K562 (cell line): ENCODE results near the gene UNC5B. TPM values are rescaled to one million over a fixed set of nuclear protein-coding genes. Genes with fewer than 3 reads are reported as not detected.
A peak's percentile ranks its signal among the peaks of the same experiment; 100 is the strongest.

Experiments used
- CBFA2T2 ChIP-seq: fragments of 450-650 bp; conservative IDR thresholded peaks from 2 replicates; pipeline ENCODE4 v1.6.1; 2017; ENCODE audit warnings: mild to moderate bottlenecking
- CBFA2T3 ChIP-seq: fragments of 450-650 bp; IDR thresholded peaks from 2 replicates; pipeline ENCODE4 v1.6.1; 2017
- CREB1 ChIP-seq, 2 experiments: sonication (generic) in 1 of 2; formaldehyde crosslinking in 1 of 2; IDR thresholded peaks; 2 replicates each; pipeline versions ENCODE4 v1.6.1 to v1.8.0; 2012 to 2022; ENCODE audit warnings: inconsistent platforms in 1 of 2, mild to moderate bottlenecking in 1 of 2, missing genetic modification reagents in 1 of 2, moderate library complexity in 1 of 2
- CTCFL ChIP-seq: IDR thresholded peaks from 2 replicates; pipeline ENCODE4 v1.6.1; 2011; ENCODE audit warnings: borderline replicate concordance, low read depth, mild to moderate bottlenecking, moderate library complexity, low read length; ENCODE audit not compliant: insufficient read depth, poor library complexity, severe bottlenecking
- DACH1 ChIP-seq: fragments of 450-650 bp; IDR thresholded peaks from 2 replicates; pipeline ENCODE4 v1.6.1; 2018; ENCODE audit not compliant: partially characterized antibody
- ETV6 ChIP-seq, 3 experiments: fragments of 150-350 bp in 1 of 3; sonication (generic) in 1 of 3; formaldehyde crosslinking in 1 of 3; IDR thresholded peaks; 2 replicates each; pipeline versions ENCODE4 v1.6.1 to v1.8.0; 2014 to 2022; ENCODE audit warnings: borderline replicate concordance in 2 of 3, low read depth in 2 of 3, antibody characterized with exemption in 1 of 3, low read length in 1 of 3, mild to moderate bottlenecking in 1 of 3, missing genetic modification reagents in 1 of 3
- HMG20B ChIP-seq: fragments of 250-450 bp; sonication (Bioruptor Pico); IDR thresholded peaks from 2 replicates; pipeline ENCODE4 v1.5.0; 2021; ENCODE audit warnings: mild to moderate bottlenecking
- HNRNPUL1 ChIP-seq: fragments of 200-400 bp; formaldehyde crosslinking; IDR thresholded peaks from 2 replicates; pipeline ENCODE4 v1.6.1; 2017; ENCODE audit warnings: low read length
- JUND ChIP-seq, 2 experiments: IDR thresholded peaks; 2 replicates in 1 of 2; 3 replicates in 1 of 2; pipeline ENCODE4 v1.6.1; 2011; ENCODE audit warnings: borderline replicate concordance in 2 of 2, low read depth in 2 of 2, low read length in 2 of 2, improper control_type of control experiment in 1 of 2, missing biosample characterization in 1 of 2, missing genetic modification characterization in 1 of 2, missing genetic modification reagents in 1 of 2
- KLF10 ChIP-seq: fragments of 250-450 bp; sonication (Bioruptor Pico); IDR thresholded peaks from 2 replicates; pipeline ENCODE4 v1.6.1; 2021; ENCODE audit warnings: matching md5 sums
- NFIC ChIP-seq: fragments of 450-650 bp; IDR thresholded peaks from 2 replicates; pipeline ENCODE4 v1.6.1; 2017; ENCODE audit warnings: mild to moderate bottlenecking, inconsistent platforms
- TAF1 ChIP-seq: IDR thresholded peaks from 2 replicates; pipeline ENCODE4 v1.6.1; 2011; ENCODE audit warnings: mild to moderate bottlenecking, low read length, moderate library complexity; ENCODE audit not compliant: insufficient read depth, control insufficient read depth, severe bottlenecking; ENCODE audit errors: extremely low read depth
- TEAD1 ChIP-seq, 2 experiments: fragments of 450-650 bp in 1 of 2; sonication (generic) in 1 of 2; formaldehyde crosslinking; IDR thresholded peaks; 2 replicates each; pipeline versions ENCODE4 v1.4.0 to v1.8.0; 2020 to 2022; ENCODE audit warnings: mild to moderate bottlenecking in 2 of 2, missing genetic modification reagents in 1 of 2
- ZBTB9 ChIP-seq: fragments of 450-650 bp; formaldehyde crosslinking; IDR thresholded peaks from 2 replicates; pipeline ENCODE4 v1.4.0; 2020; ENCODE audit warnings: mild to moderate bottlenecking, moderate library complexity
- ZNF165 ChIP-seq: fragments of 250-450 bp; sonication (Bioruptor Pico); IDR thresholded peaks from 2 replicates; pipeline ENCODE4 v1.4.0; 2020; ENCODE audit warnings: borderline replicate concordance
- ZNF175 ChIP-seq: fragments of 200-800 bp; sonication (Bioruptor generic); IDR thresholded peaks from 2 replicates; pipeline ENCODE4 v1.6.1; 2016; ENCODE audit warnings: low read depth, mild to moderate bottlenecking, missing genetic modification characterization, missing compliant biosample characterization
- ZNF280B ChIP-seq: fragments of 250-450 bp; sonication (Bioruptor Pico); IDR thresholded peaks from 2 replicates; pipeline ENCODE4 v1.5.1; 2021; ENCODE audit warnings: mild to moderate bottlenecking
- ZNF668 ChIP-seq: fragments of 250-450 bp; sonication (Bioruptor Pico); IDR thresholded peaks from 2 replicates; pipeline ENCODE4 v1.8.0; 2022; ENCODE audit warnings: mild to moderate bottlenecking, inconsistent platforms
- ZNF740 ChIP-seq, 3 experiments: fragments of 200-800 bp in 1 of 3; sonication (Bioruptor generic) in 1 of 3; sonication (generic) in 1 of 3; formaldehyde crosslinking in 1 of 3; IDR thresholded peaks; 2 replicates each; pipeline versions ENCODE4 v1.6.1 to v1.8.0; 2016 to 2022; ENCODE audit warnings: mild to moderate bottlenecking in 2 of 3, missing compliant biosample characterization in 2 of 3, missing genetic modification characterization in 2 of 3, missing genetic modification reagents in 1 of 3
- polyA plus RNA-seq, 8 experiments: library from polyadenylated mRNA; depleted of rRNA in 4 of 8; stranded (reverse) in 5 of 8; unstranded in 3 of 8; fragments of >200 nt; fragmentation: Nextera tagmentation in 2 of 8; fragmentation: Illumina TruSeq in 1 of 8; extraction: Ambion mirVana in 2 of 8; extraction: Trizol in 1 of 8; gene quantifications; 2 replicates each; pipeline versions ENCODE4 v1.2.1 to v1.2.3, GENCODE V29; 2011 to 2014; ENCODE audit warnings: inconsistent platforms in 1 of 8, missing spikeins in 1 of 8
- total RNA-seq, 7 experiments: library from RNA; depleted of rRNA in 6 of 7; stranded (reverse); fragments of >200 nt in 6 of 7; fragmentation: Illumina TruSeq in 2 of 7; extraction: Trizol in 2 of 7; gene quantifications; 2 replicates each; pipeline versions ENCODE4 v1.2.1 to v1.2.3, GENCODE V29; 2011 to 2021; ENCODE audit warnings: low replicate concordance in 1 of 7

The UNC5B gene
- total and polyA plus RNA-seq, 9 of the 15 experiments (the other 6 are each of a cell fraction or from before 2014, with no cell fraction given): 0.10 to 8.4 (median 2.1) TPM

GRCh38 chr10:71213761-71214440 is 1.5 kb downstream of the UNC5B start (continued):
- TF ChIP-seq CTCFL: no peak
- TF ChIP-seq JUND (IDR thresholded peaks at IDR 0.05; ENCODE audit: borderline replicate concordance, low read depth, low read length): 0 out of 2 replicates have a peak, but pooled peaks have one; percentile 40
- no peak for TF ChIP-seq JUND (tag; IDR thresholded peaks at IDR 0.05; ENCODE audit: borderline replicate concordance, low read depth, low read length)
- TF ChIP-seq ZNF740 (CRISPR knock-in tag; IDR thresholded peaks at IDR 0.05): no peak
- TF ChIP-seq ZNF740 (tag; IDR thresholded peaks at IDR 0.05): no peak
- TF ChIP-seq NFIC: no peak
- no peak for TF ChIP-seq ZNF668 (CRISPR knock-in tag)
- TF ChIP-seq ETV6 (IDR thresholded peaks at IDR 0.05; ENCODE audit: borderline replicate concordance in 1 of 2, low read depth in 2 of 2, low read length in 1 of 2): 0 out of 4 replicates have a peak, but pooled peaks of 1 of the 2 experiments have one; percentile 21
- no peak for TF ChIP-seq ETV6 (CRISPR knock-in tag; IDR thresholded peaks at IDR 0.05; ENCODE audit: borderline replicate concordance)
- TF ChIP-seq ZNF175 (CRISPR knock-in tag): no peak
- TF ChIP-seq CREB1 (IDR thresholded peaks at IDR 0.05): no peak
- no peak for TF ChIP-seq CREB1 (CRISPR knock-in tag; IDR thresholded peaks at IDR 0.05)
- no peak for TF ChIP-seq ZNF165 (CRISPR knock-in tag)
- no peak for TF ChIP-seq ZNF280B (CRISPR knock-in tag)
- no peak for TF ChIP-seq TAF1
- no peak for TF ChIP-seq CBFA2T3
- no peak for TF ChIP-seq DACH1
- no peak for TF ChIP-seq ZBTB9 (CRISPR knock-in tag)
- TF ChIP-seq KLF10: no peak
- TF ChIP-seq CBFA2T2: no peak
- TF ChIP-seq HMG20B (CRISPR knock-in tag): no peak
- no peak for TF ChIP-seq HNRNPUL1
- 0 out of 4 replicates have a peak, but pooled peaks of 1 of the 2 experiments have one; percentile 32 for TF ChIP-seq TEAD1 (CRISPR knock-in tag; IDR thresholded peaks at IDR 0.05)
